ENCODE measurements around the gene GEMIN8.

- TF ChIP-seq GATA2 (IDR thresholded peaks at IDR 0.05; ENCODE audit: low read depth, low read length) = no peak
- no peak for TF ChIP-seq GATA3 (IDR thresholded peaks at IDR 0.05; ENCODE audit: low read depth, low read length)
These were observed 43.9 kb upstream of the GEMIN8 start for GRCh38 chrX:14073556-14073955.
